K562 (cell line): ENCODE results near the gene KRT77. TPM values are rescaled to one million over a fixed set of nuclear protein-coding genes. Genes with fewer than 3 reads are reported as not detected.

Experiments used
- EP400 ChIP-seq: fragments of 450-650 bp; IDR thresholded peaks from 2 replicates; pipeline ENCODE4 v1.6.1; 2017; ENCODE audit warnings: antibody characterized with exemption, mild to moderate bottlenecking, moderate library complexity
- MTA2 ChIP-seq: fragments of 450-650 bp; IDR thresholded peaks from 2 replicates; pipeline ENCODE4 v1.6.1; 2016; ENCODE audit warnings: low read depth
- MYNN ChIP-seq, 2 experiments: sonication (generic); formaldehyde crosslinking in 1 of 2; IDR thresholded peaks; 2 replicates each; pipeline versions ENCODE4 v1.5.0 to v1.6.1; 2016 to 2020; ENCODE audit warnings: antibody characterized with exemption in 1 of 2, missing genetic modification reagents in 1 of 2
- NBN ChIP-seq: fragments of 450-650 bp; IDR thresholded peaks from 2 replicates; pipeline ENCODE4 v1.6.1; 2016; ENCODE audit warnings: low read depth, mild to moderate bottlenecking
- PTBP1 ChIP-seq: fragments of 200-400 bp; formaldehyde crosslinking; IDR thresholded peaks from 2 replicates; pipeline ENCODE4 v1.6.1; 2017; ENCODE audit warnings: low read depth, low read length
- ZKSCAN3 ChIP-seq: fragments of 250-450 bp; sonication (Bioruptor Pico); IDR thresholded peaks from 2 replicates; pipeline ENCODE4 v1.4.0; 2020
- ZNF143 ChIP-seq: sonication (generic); formaldehyde crosslinking; IDR thresholded peaks from 2 replicates; pipeline ENCODE4 v1.9.0; 2022; ENCODE audit warnings: mild to moderate bottlenecking, missing genetic modification reagents
- polyA plus RNA-seq, 8 experiments: library from polyadenylated mRNA; depleted of rRNA in 4 of 8; stranded (reverse) in 5 of 8; unstranded in 3 of 8; fragments of >200 nt; fragmentation: Nextera tagmentation in 2 of 8; fragmentation: Illumina TruSeq in 1 of 8; extraction: Ambion mirVana in 2 of 8; extraction: Trizol in 1 of 8; gene quantifications; 2 replicates each; pipeline versions ENCODE4 v1.2.1 to v1.2.3, GENCODE V29; 2011 to 2014; ENCODE audit warnings: inconsistent platforms in 1 of 8, missing spikeins in 1 of 8
- total RNA-seq, 7 experiments: library from RNA; depleted of rRNA in 6 of 7; stranded (reverse); fragments of >200 nt in 6 of 7; fragmentation: Illumina TruSeq in 2 of 7; extraction: Trizol in 2 of 7; gene quantifications; 2 replicates each; pipeline versions ENCODE4 v1.2.1 to v1.2.3, GENCODE V29; 2011 to 2021; ENCODE audit warnings: low replicate concordance in 1 of 7
- TF ChIP-seq, protein P1 (sequence below): fragments of 450-650 bp; formaldehyde crosslinking; IDR thresholded peaks from 2 replicates; pipeline ENCODE4 v1.4.0; 2020; ENCODE audit warnings: mild to moderate bottlenecking, moderate library complexity
- TF ChIP-seq, protein P2 (sequence below): sonication (generic); IDR thresholded peaks from 2 replicates; pipeline ENCODE4 v1.6.1; 2016
- TF ChIP-seq, protein P3 (sequence below): IDR thresholded peaks from 2 replicates; pipeline ENCODE4 v1.6.1; 2016; ENCODE audit warnings: missing genetic modification characterization, missing compliant biosample characterization
- TF ChIP-seq, protein P4 (sequence below): IDR thresholded peaks from 2 replicates; pipeline ENCODE4 v1.6.1; 2014; ENCODE audit warnings: antibody characterized with exemption

KRT77 gene
- total and polyA plus RNA-seq, 9 of the 15 experiments (the other 6 are each of a cell fraction or from before 2014, with no cell fraction given): not detected

DNA sequence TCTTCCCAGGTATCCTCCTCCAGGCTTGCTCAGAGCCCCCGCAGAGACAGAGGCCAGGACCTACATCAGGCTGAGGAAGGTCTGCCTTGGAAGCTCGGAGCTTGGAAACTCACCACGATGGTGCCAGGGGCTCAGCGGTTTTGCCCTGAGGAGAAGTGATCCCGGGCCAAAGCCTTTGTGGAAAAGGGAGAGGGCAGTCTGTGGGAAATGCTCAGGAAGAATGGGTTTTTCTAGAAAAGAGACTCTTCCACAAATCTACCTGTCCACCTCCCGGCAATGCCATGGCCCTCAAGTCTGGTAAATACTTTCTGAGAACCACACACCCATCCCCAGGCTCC lies 59.3 kb downstream of the KRT77 start (continued):
- TF ChIP-seq, protein P1, sequence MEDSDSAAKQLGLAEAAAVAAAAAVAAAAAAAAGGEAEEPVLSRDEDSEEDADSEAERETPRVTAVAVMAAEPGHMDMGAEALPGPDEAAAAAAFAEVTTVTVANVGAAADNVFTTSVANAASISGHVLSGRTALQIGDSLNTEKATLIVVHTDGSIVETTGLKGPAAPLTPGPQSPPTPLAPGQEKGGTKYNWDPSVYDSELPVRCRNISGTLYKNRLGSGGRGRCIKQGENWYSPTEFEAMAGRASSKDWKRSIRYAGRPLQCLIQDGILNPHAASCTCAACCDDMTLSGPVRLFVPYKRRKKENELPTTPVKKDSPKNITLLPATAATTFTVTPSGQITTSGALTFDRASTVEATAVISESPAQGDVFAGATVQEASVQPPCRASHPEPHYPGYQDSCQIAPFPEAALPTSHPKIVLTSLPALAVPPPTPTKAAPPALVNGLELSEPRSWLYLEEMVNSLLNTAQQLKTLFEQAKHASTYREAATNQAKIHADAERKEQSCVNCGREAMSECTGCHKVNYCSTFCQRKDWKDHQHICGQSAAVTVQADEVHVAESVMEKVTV: no peak
- TF ChIP-seq, protein P2, sequence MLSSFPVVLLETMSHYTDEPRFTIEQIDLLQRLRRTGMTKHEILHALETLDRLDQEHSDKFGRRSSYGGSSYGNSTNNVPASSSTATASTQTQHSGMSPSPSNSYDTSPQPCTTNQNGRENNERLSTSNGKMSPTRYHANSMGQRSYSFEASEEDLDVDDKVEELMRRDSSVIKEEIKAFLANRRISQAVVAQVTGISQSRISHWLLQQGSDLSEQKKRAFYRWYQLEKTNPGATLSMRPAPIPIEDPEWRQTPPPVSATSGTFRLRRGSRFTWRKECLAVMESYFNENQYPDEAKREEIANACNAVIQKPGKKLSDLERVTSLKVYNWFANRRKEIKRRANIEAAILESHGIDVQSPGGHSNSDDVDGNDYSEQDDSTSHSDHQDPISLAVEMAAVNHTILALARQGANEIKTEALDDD: no peak
- TF ChIP-seq EP400 (no peak), MTA2 (no peak), PTBP1 (no peak), MYNN (IDR thresholded peaks at IDR 0.05) (no peak), MYNN (CRISPR knock-in tag; IDR thresholded peaks at IDR 0.05) (no peak), ZNF143 (CRISPR knock-in tag) (no peak), NBN (no peak), ZKSCAN3 (no peak)
- TF ChIP-seq, protein P3, sequence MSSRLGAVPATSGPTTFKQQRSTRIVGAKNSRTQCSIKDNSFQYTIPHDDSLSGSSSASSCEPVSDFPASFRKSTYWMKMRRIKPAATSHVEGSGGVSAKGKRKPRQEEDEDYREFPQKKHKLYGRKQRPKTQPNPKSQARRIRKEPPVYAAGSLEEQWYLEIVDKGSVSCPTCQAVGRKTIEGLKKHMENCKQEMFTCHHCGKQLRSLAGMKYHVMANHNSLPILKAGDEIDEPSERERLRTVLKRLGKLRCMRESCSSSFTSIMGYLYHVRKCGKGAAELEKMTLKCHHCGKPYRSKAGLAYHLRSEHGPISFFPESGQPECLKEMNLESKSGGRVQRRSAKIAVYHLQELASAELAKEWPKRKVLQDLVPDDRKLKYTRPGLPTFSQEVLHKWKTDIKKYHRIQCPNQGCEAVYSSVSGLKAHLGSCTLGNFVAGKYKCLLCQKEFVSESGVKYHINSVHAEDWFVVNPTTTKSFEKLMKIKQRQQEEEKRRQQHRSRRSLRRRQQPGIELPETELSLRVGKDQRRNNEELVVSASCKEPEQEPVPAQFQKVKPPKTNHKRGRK (tag): no peak
- TF ChIP-seq, protein P4, sequence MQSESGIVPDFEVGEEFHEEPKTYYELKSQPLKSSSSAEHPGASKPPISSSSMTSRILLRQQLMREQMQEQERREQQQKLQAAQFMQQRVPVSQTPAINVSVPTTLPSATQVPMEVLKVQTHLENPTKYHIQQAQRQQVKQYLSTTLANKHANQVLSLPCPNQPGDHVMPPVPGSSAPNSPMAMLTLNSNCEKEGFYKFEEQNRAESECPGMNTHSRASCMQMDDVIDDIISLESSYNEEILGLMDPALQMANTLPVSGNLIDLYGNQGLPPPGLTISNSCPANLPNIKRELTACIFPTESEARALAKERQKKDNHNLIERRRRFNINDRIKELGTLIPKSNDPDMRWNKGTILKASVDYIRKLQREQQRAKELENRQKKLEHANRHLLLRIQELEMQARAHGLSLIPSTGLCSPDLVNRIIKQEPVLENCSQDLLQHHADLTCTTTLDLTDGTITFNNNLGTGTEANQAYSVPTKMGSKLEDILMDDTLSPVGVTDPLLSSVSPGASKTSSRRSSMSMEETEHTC: no peak
